NCI-H1436 treated with DMSO at 0.1 percent for 48 hours (cell line): ENCODE results near the gene LRRC25.
"Not testable (repeated sequence)": the region's sequence is repeated elsewhere in the genome, so short reads cannot be mapped to it uniquely, and the experiment has no call there.

ENCODE experiments used
- DNase-seq: peaks from one replicate; lab custom pipeline; 2025; lab: John Stamatoyannopoulos, UW

Gene LRRC25

GRCh38 chr19:18380843-18381242 is 16.6 kb downstream of the LRRC25 start:
- DNase-seq: no peak

- no peak for DNase-seq
Measured at GRCh38 chr19:18379803-18380747, 17.3 kb downstream of the LRRC25 start.

DNA sequence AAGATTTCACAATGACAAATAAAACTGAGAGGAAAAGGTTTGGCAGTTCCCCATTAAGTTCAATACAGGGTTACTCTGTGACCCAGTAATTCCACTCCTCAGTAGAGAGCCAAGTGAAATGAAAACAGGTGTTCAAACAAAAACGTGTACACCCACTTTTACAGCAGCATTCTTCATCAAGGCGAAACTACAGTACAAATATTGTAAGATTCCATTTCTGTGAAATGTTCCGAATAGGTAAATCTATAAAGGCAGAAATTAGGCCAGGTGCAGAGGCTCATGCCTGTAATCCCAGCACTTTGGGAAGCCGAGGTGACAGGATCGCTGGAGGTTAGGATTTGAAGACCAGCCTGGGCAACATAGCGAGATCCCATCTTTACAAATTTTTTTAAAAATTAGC is 20.4 kb downstream of the LRRC25 start:
- no peak for DNase-seq

GRCh38 chr19:18373892-18374629 is 23.4 kb downstream of the LRRC25 start:
- peak; percentile 39 for DNase-seq

GRCh38 chr19:18373407-18373891 is 24.0 kb downstream of the LRRC25 start:
- no peak for DNase-seq

DNA sequence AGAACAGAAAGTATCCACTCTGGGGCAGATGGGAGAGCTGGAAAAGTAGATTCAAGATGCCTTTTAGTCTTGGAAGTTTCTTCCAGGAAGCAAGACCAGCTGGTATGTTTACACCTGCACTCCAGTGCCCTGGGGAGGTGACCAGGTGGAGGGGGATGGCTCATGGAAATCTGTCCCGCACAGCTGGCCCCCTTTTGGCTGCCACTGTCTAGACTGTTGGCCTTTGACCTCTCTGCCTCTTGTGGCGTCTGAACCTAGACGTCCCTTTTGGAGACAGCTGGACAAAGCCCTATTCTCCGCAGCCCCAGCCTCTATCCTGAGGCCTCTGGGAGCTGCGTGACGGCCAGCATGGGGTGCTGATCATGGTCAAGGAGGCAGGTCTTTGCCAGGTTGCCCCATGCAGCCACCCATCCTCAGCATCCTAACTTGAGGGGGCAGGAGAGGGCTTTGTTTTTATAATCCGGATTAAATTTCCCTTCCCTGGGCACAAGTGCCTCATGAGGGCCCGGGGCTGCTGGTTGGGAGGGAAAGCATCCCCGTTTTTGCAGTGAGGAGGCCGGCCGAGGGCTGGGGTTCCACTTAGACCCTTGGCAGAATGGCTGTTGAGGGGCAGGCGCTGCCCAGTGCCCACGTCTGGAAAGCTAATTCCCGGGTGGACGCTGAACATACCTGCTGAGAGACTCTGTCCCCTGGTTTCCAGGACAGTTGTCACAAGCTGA is 28.8 kb downstream of the LRRC25 start:
- no peak for DNase-seq

DNA sequence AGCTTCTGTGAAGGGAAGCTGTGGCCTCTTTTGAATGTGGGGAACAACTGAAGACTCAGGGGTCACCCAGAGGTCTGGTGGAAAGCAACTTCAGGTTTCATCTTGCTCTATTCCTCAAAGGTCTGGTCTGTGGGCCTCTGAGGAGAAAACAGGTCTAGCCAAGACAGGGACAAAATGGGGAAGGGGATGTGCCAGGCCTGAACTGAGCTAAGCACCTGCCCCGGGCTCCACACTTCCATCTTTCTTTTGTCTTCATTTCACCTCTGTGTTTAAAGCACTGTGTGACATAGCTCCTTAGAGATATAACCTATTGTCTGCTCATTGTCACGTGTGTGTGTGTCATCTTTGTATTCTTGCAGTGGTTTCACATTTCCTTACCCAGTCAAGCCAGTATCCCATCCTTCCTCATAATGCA is 31.4 kb downstream of the LRRC25 start:
- DNase-seq: no peak

DNA sequence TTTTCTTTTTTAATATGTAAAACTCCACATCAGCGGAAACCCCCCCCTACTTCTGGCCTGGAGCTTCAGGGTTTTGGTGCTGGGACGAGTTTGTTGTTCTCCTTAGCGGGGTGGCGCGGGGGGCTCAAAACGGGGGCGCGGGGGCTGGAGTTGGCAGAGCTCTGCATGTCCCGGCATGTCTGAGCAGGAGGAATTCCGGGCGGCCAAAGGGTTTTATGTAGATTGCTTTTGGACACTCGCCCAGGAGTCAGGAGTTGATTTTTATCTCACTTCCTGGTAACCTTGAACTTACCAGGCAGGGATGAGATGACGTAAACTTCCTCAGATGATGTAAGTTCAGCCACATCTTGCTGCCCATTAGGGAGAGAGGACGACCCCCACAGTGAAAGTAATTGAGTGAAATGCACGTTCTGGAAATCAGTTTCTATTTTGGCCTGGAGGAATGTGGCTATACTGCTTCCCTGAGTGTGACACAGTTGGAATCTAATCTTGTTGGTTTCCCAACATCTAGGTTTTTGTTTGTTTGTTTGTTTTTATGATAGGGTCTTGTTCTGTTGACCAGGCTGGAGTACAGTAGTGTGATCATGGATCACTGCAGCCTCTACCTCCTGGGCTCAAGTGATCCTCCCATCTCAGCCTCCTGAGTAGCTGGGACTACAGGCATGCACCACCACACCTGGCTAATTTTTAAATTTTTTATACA is 32.4 kb downstream of the LRRC25 start:
- peak; percentile 23 for DNase-seq

GRCh38 chr19:18364277-18364825 is 33.1 kb downstream of the LRRC25 start:
- not testable (repeated sequence) for DNase-seq

GRCh38 chr19:18363787-18364186 is 33.6 kb downstream of the LRRC25 start:
- DNase-seq: no peak

DNA sequence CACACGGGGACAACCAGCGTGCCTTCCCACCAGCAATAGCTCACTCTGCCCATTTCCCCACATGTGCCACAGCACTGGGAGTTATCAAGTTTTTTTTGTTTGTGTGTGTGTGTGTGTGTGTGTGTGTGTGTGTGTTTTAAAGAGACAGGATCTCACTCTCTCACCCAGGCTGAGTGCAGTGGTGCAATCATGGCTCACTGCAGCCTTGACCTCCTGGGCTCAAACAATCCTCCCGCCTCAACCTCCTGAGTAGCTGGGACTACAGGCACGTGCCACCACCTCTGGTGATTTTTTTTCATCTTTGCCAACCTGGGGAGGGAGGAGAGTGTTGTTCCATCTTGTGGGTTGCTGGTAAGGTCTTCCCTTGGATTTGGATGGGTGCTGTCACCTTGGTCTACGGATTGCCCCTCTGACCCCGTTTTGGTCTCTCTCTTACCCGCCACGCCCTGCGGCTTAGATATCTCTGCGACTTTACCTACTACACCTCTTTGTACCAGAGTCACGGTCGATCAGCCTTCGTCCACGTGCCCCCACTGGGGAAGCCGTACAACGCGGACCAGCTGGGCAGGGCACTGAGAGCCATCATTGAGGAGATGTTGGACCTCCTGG is 34.4 kb downstream of the LRRC25 start:
- no peak for DNase-seq

GRCh38 chr19:18361646-18362045 is 35.8 kb downstream of the LRRC25 start:
- no peak for DNase-seq

GRCh38 chr19:18357041-18357440 is 40.4 kb downstream of the LRRC25 start:
- DNase-seq: no peak

DNA sequence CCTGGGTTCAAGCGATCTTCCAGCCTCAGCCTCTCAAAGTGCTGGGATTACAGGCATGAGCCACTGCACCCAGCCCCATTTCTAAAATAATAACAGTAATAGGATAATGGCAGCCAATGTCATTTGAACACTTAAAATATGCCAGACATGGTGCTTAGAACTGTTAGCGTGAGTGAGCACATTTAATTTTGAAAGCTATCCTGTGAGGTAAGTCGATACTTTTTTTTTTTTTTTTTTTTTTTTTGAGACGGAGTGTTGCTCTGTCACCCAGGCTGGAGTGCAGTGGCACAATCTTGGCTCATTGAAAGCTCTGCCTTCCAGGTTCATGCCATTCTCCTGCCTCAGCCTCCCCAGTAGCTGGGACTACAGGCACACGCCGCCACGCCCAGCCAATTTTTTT is 42.7 kb downstream of the LRRC25 start:
- DNase-seq: not testable (repeated sequence)

- DNase-seq: no peak
Measured at GRCh38 chr19:18353378-18354005, 43.9 kb downstream of the LRRC25 start.

GRCh38 chr19:18351544-18351943 is 45.9 kb downstream of the LRRC25 start:
- no peak for DNase-seq

- no peak for DNase-seq
Measured at GRCh38 chr19:18350490-18350889, 46.9 kb downstream of the LRRC25 start.

DNA sequence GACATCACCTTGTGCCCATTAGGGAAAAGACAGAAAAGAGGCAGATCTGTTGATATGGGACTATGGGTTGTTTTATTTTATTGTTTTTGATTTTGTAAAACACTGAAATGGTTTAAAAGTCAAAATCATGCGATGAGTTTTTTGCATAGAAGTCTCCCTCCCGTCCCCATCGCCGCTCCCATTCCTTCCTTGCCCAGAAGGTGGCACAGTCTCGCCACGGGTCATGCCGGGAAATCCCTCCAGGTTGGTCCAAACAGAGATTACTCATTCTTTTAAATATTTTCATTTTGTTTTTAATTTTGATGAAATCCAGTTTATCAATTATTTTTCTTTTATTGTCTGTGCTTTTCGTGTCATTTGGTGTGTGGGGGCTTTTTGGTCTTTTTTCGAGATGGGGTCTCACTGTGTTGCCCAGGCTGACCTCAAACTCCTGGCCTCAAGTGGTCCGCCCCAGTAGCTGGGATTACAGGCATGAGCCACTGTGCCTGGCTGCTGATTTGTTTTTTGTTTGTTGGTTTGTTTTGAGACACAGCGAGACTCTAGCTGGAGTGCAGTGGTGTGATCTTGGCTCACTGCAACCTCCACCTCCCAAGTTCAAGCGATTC is 47.8 kb downstream of the LRRC25 start:
- DNase-seq: no peak

DNA sequence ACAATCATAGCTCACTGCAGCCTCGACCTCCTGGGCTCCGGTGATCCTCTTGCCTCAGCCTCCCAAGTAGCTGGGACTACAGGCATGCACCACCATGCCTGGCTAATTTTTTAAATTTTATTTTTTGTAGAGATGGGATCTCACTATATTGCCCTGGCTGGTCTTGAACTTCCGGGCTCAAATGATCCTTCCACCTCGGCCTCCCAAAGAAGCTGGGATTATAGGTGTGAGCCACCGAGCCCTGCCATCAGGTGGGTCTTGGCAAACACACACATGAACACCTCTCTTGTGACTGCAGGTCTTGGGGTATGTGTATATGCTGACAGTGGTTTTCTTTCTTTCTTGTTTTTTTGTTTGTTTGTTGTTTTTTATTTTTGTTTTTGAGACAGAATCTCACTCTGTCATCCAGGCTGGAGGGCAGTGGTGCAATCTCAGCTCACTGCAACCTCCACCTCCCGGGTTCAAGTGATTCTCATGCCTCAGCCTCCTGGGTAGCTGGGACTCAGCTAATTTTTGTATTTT is 48.5 kb downstream of the LRRC25 start:
- not testable (repeated sequence) for DNase-seq

DNA sequence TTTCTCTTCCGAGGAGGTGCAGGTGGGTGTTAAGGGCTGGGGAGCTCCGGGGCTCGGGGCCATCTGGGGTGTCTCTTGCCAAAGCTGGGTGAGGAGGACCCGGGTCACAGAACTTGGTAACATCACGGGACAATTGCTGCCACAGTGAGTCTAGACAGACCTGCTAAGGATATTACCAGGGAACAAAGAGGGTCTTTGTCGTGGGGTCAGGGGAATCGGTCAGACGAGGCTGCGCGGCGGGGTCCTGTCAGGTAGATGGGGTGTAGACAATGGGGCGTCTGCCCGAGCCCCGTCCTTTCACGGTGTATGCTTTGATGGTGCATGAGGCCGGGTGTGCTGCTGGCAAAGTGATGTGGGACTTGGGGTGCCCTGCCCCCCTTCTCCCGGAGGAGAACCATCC is 49.3 kb downstream of the LRRC25 start:
- DNase-seq: no peak
